Peyer's patch (tissue), 4 donors: ENCODE measurements around the gene EPHB1.

Experiments
- POLR2A ChIP-seq, 2 donors: fragments of 450-650 bp; IDR thresholded peaks; one replicate each; pipeline ENCODE4 v1.5.1; 2017; ENCODE audit warnings: antibody characterized with exemption in 2 of 2, mild to moderate bottlenecking in 2 of 2, moderate library complexity in 2 of 2
- TF ChIP-seq, protein P1 (sequence below), 6 experiments: fragments of 450-650 bp in 4 of 6; fragments of 200-600 bp in 2 of 6; sonication (generic) in 1 of 6; IDR thresholded peaks; one replicate each; pipeline ENCODE4 v1.5.1; 2017 to 2019; ENCODE audit warnings: antibody characterized with exemption in 6 of 6, mild to moderate bottlenecking in 3 of 6, moderate library complexity in 1 of 6

DNA sequence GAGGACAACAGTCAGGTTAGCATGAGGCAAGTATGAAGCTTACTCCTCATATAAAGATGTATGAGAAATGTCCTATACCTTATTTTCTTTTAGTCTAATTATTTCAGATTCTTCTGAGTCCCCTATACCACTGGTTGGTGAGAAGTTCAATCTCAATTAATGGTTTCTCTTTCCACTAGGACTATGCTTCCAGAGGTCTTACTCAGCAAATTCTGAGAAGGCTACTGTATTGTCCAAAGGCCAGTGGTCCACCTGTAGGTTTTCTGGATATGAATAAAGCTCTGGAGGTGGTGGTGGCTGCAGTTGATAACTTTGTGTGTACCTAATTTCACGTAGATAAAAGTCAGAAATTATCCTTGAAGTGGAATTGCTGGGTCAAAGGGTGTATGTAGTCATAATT lies 149.4 kb downstream of the EPHB1 start:
- TF ChIP-seq, protein P1, sequence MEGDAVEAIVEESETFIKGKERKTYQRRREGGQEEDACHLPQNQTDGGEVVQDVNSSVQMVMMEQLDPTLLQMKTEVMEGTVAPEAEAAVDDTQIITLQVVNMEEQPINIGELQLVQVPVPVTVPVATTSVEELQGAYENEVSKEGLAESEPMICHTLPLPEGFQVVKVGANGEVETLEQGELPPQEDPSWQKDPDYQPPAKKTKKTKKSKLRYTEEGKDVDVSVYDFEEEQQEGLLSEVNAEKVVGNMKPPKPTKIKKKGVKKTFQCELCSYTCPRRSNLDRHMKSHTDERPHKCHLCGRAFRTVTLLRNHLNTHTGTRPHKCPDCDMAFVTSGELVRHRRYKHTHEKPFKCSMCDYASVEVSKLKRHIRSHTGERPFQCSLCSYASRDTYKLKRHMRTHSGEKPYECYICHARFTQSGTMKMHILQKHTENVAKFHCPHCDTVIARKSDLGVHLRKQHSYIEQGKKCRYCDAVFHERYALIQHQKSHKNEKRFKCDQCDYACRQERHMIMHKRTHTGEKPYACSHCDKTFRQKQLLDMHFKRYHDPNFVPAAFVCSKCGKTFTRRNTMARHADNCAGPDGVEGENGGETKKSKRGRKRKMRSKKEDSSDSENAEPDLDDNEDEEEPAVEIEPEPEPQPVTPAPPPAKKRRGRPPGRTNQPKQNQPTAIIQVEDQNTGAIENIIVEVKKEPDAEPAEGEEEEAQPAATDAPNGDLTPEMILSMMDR (IDR thresholded peaks at IDR 0.05), result no peak
- no peak for TF ChIP-seq POLR2A (IDR thresholded peaks at IDR 0.05)
